ENCODE measurements around the gene GMDS.

The GMDS gene

DNA sequence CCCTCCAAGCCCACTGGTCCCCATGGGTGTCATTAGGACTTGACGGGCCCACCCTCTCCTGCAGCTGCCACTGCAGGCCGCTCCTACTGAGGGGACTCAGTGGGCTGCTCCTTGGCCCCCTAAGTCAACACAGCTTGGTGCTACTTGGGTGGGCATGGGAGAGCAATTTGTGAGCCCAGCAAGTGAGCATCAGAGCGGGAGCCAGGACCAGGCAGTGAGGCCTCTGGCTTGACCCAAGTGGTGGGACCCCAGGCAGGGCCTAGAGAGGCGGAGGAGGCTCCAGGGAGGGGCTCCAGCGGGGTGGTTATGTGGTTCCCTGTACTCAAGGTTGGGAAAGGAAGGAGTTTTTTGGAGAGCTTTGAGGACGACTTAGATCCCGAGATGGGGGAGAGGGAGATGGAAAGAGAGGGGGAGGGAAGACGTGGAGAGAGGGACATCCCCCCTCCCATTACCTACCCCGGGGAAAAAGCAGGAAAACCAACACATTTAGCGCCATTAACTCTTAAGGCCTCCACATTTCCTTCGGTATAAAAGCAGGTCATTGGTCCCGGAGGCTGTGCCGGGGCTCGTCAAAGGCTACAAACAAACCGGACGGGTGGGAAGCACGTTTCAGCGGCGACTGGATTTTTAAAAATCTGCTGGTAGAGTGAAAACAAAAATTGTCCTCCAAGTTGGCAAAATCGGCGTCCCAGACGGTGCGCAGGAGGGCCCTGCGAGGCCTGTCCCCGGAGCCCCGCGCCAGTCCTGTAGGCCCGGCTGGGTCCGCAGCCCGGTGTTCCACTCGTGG, 626.9 kb downstream of the GMDS start:
- no peak for DNase-seq

DNA sequence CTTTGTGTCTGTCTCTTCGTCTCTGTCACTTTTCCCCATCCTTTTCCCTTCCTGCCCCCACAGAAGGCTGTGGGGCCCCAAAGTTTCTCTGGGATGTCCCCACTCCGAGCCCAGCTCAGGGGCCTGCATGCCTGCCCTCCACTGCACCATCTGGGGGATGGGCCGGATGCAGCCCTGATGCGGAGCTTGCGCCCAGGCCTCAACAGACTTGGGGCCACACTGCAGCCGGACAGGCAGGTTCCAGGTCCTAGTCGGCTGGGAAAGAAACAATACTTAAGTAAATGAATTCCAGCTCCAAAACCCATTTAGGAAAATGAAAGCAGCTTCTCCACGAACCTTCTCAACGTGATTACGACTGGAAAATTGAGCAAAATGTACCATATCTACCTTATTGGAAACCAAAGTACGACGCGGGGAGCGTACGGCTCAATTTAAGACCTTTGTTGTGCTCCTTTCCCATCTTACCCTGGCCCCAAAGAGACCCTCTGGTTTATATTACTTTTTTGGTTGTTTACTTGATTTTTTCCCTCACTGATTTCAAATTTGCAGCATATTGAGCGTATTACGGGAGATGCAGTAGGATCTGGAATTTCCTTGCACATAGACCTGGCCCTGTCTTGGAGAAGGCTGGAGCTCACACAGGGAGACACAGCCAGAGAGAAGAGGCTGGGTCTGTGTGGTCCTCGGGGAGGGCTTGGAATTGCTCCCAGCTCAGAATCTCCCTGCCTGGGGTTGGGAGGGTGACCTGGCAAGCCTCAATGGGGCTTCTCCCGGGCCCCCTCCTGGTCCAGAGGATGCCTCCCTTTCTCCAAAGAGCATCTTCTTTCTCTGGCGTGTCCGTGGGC, 627.7 kb downstream of the GMDS start:
- no peak for DNase-seq

DNA sequence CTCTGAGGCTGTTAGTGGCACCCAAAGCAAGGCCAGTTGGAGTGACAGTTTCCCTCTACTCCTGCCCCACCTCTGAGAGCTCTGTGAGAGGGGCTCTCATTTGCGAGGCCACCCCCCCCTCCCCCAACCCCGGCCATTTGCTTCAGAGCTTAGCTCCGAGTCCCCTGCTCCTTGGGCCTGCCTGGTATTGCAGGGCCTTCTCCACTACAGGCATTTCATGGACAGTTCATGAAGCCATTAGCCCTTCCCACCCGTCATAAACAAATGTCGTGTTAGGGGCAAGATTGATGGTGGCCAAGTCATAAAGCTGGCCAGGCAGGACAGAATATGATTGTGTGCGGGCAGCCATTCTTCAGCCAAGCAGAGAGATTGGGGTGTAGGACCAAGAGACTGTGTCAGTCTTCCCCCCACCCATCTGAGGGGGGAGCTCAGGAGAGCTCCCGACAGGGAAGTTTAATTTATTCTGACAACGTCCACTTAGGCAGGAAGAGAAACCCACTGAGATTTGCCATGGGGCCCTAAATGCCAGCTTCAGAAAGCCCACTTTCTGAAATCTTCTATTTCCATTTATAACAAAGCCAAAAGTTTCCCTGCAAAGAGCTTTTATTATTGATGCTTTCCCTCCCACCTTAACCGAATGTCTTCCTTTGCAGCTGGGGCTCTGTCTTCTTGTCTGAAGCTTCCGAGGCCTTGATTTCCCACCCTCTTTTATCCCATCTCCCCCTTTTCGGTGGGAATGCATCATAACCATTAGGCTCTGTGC, 628.5 kb downstream of the GMDS start:
- DNase-seq: no peak

DNA sequence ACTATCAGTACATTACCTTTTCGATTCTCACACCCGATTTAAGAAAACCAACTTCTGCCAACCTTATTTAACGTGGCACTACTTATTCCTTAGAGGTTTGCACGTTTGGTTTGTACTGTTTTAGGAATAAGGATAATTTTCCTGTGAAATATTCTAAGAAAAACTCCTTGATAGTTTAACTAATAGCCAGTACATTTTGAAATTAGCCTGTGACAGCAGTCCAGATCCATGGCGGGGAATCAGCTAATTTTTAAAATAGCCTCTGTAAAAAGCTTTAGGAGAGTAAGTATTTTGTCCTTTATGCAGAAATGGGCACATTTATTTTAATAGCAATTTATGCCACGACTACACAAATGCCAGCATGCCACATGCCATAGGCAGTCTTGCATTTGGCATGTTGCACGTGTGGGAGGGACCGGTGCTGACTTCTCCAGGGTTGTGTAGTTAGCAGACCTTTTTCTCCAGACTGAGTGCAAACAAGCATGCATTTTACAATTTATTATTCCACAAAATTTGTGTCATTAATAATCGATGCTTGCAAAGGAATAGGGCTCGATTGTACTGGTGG, 629.5 kb downstream of the GMDS start:
- no peak for DNase-seq

DNA sequence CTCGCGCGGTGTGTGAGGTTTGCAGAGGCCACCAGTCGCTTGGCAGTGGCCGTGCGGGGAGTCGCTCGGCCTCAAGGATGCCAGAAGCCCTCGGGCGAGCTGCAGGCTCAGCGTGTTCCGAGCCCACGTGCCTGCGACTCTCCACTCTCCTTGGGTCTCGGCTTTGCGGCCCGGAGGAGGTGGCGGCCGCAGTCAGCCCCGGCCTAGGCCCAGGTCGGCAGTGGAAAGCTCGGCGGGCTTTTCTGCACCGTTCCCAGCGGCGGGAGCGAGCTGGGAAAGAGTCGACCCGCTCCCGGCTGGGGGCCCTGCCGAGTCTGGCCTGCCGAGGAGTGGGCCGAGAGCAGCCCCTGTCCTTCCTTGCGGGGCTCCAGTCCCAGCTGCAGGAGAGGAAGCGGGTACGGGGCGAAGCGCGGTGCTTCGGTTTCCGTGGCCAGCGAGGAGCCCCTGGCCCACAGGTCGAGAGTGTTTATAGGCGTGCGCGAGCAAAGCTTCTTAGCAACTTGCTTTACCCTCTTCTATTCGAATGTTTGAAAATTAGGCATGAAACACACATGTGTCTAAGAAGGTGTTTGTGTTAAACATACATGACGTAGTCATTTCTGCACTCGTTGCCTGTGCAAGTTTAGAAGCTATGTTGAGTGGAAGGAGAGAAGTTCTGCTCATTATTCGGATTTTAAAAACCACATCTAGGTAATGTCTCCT, 630.1 kb downstream of the GMDS start:
- DNase-seq: no peak

DNA sequence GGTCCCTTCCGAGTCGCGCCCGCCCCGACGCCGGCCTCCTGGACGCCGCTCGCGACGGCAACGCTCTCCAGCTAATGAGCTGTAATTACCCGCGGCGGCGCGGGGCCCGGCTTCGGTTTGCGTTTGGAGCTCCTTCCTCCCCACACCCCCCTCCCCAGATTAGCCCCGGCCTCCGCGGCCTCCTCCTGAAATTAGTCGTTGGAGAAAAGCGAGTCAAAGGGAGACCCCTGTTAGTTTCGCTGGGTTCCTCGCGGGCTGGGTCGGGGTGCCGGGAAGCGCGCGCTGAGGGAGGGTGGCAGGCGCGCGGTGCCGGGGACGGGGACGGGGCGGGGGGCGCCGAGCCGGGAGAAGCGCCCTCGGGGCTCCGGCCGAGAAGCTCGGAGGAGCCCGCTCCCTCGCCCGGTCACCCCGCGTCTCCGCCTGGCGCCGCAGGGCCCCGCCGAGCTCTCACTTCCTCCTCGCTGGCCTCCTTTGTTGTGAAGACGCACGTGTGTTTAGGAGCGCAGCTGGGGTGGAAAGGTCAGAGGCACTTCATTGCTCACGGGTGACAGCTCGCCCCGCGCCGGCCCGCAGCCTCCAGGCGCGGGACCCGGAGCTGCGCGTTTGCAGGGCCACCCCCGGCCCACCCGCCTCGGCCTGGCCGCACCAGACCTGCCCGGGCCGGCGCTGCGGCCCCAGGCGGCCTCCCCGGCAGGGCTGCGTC, 630.8 kb downstream of the GMDS start:
- no peak for DNase-seq

DNA sequence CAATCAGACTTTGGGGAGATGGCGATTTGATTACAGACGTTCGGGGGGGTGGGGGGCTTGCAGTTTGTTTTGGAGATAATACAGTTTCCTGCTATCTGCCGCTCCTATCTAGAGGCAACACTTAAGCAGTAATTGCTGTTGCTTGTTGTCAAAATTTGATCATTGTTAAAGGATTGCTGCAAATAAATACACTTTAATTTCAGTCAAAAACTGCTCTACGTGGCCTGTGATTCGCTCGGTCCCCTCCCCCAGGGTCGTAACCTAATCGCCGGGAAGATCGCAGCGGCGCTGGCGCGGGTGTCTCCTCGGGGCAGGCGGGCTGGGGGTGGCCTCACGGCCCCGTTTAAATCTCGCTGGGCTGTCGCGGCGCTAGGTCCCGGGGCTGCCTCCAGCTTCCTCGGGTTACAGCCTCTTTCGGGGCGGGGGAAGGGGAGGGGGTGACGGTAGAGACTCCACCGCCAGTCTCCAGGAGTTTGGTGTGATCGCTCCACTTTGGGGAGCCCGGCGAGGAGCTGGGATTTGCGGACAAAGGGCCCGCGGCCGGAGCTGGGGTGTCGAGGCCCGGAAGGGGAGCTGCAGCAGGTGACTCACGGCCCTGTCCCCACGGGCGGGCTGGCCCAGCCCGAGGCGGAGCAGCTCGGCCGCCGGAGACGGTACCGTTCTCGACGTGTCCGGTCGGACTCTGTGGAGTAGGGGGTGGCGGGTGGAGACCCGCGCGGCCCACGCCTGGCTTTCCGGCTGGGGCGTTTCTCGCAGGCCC, 631.5 kb downstream of the GMDS start:
- peak; percentile 42 for DNase-seq

DNA sequence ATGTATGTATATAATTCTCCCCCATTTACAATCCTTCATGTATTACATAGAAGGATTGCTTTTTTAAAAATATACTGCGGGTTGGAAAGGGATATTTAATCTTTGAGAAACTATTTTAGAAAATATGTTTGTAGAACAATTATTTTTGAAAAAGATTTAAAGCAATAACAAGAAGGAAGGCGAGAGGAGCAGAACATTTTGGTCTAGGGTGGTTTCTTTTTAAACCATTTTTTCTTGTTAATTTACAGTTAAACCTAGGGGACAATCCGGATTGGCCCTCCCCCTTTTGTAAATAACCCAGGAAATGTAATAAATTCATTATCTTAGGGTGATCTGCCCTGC, 632.1 kb downstream of the GMDS start:
- no peak for DNase-seq

DNA sequence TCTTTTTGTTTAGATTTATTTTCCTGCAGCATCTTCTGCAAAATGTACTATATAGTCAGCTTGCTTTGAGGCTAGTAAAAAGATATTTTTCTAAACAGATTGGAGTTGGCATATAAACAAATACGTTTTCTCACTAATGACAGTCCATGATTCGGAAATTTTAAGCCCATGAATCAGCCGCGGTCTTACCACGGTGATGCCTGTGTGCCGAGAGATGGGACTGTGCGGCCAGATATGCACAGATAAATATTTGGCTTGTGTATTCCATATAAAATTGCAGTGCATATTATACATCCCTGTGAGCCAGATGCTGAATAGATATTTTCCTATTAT, 632.5 kb downstream of the GMDS start:
- peak; percentile 21 for DNase-seq

DNA sequence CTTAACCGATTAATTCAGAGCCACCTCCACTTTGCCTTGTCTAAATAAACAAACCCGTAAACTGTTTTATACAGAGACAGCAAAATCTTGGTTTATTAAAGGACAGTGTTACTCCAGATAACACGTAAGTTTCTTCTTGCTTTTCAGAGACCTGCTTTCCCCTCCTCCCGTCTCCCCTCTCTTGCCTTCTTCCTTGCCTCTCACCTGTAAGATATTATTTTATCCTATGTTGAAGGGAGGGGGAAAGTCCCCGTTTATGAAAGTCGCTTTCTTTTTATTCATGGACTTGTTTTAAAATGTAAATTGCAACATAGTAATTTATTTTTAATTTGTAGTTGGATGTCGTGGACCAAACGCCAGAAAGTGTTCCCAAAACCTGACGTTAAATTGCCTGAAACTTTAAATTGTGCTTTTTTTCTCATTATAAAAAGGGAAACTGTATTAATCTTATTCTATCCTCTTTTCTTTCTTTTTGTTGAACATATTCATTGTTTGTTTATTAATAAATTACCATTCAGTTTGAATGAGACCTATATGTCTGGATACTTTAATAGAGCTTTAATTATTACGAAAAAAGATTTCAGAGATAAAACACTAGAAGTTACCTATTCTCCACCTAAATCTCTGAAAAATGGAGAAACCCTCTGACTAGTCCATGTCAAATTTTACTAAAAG, 633.0 kb downstream of the GMDS start:
- DNase-seq: peak; percentile 21

DNA sequence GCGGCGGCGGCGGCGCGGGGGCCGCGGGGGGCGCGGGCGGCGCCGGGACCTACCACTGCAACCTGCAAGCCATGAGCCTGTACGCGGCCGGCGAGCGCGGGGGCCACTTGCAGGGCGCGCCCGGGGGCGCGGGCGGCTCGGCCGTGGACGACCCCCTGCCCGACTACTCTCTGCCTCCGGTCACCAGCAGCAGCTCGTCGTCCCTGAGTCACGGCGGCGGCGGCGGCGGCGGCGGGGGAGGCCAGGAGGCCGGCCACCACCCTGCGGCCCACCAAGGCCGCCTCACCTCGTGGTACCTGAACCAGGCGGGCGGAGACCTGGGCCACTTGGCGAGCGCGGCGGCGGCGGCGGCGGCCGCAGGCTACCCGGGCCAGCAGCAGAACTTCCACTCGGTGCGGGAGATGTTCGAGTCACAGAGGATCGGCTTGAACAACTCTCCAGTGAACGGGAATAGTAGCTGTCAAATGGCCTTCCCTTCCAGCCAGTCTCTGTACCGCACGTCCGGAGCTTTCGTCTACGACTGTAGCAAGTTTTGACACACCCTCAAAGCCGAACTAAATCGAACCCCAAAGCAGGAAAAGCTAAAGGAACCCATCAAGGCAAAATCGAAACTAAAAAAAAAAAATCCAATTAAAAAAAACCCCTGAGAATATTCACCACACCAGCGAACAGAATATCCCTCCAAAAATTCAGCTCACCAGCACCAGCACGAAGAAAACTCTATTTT, 633.7 kb downstream of the GMDS start:
- DNase-seq: peak; percentile 62

DNA sequence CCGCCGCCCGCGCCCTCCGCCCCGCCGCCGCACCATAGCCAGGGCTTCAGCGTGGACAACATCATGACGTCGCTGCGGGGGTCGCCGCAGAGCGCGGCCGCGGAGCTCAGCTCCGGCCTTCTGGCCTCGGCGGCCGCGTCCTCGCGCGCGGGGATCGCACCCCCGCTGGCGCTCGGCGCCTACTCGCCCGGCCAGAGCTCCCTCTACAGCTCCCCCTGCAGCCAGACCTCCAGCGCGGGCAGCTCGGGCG, 634.2 kb downstream of the GMDS start:
- peak; percentile 61 for DNase-seq

DNA sequence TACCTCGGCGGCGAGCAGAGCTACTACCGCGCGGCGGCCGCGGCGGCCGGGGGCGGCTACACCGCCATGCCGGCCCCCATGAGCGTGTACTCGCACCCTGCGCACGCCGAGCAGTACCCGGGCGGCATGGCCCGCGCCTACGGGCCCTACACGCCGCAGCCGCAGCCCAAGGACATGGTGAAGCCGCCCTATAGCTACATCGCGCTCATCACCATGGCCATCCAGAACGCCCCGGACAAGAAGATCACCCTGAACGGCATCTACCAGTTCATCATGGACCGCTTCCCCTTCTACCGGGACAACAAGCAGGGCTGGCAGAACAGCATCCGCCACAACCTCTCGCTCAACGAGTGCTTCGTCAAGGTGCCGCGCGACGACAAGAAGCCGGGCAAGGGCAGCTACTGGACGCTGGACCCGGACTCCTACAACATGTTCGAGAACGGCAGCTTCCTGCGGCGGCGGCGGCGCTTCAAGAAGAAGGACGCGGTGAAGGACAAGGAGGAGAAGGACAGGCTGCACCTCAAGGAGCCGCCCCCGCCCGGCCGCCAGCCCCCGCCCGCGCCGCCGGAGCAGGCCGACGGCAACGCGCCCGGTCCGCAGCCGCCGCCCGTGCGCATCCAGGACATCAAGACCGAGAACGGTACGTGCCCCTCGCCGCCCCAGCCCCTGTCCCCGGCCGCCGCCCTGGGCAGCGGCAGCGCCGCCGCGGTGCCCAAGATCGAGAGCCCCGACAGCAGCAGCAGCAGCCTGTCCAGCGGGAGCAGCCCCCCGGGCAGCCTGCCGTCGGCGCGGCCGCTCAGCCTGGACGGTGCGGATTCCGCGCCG, 634.7 kb downstream of the GMDS start:
- DNase-seq: peak; percentile 51

DNA sequence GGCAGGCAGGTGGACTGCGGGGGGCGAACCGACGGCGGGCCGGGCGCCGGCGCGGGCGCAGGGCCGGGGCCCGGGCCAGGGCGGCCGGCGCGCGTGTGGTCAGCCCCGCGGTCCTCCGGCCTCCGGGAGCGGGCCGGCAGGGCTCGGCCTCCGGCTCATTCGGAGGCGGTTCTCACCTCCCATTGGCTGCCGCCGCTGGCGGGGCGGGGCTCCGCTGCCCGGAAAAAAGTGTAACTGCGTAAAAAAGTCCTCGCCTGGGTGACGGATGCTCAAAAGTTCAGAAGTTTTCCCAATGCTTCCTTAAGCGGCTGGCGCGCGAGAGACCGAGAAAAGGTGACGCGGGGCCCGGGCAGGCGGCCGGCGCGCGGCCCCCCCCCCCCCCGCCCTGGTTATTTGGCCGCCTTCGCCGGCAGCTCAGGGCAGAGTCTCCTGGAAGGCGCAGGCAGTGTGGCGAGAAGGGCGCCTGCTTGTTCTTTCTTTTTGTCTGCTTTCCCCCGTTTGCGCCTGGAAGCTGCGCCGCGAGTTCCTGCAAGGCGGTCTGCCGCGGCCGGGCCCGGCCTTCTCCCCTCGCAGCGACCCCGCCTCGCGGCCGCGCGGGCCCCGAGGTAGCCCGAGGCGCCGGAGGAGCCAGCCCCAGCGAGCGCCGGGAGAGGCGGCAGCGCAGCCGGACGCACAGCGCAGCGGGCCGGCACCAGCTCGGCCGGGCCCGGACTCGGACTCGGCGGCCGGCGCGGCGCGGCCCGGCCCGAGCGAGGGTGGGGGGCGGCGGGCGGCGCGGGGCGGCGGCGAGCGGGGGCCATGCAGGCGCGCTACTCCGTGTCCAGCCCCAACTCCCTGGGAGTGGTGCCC, 635.5 kb downstream of the GMDS start, which contains the start of gene FOXC1:
Gene FOXC1, plus strand, starts transcription at position 268 of the 849 bp plus-strand sequence. Its CDS starts 531 bp downstream, at position 799.
- DNase-seq: peak; percentile 61

DNA sequence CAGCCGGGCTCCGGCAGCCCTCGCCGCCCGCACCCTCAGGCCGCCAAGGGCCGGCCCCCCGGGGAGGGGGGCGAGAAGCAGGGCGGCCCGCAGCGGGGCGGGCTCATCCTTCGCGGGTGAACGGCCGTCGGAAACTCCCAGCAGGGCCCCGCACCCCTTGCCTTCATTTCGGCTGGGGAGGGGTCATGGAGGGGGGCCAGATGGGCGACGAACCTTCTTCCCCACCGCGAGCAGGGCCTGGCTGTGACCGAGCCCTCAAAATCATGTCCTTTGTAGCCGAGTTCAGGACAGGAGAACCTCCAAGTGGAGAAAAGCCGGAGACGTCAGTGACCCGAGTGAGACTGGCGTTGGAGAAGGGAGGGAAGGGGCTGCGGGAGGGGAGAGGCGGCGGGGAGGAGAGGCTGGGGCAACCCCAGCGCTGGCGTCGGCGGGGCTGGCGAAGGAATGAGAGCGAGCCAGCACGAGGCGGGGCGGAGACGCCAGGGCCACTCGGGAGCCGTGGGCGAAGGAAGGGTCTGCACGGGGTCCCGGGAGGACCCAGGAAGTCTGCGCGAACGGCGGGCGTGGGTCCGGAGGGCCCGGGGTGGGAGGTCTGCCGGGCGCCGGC, 636.3 kb downstream of the GMDS start:
- peak; percentile 49 for DNase-seq

DNA sequence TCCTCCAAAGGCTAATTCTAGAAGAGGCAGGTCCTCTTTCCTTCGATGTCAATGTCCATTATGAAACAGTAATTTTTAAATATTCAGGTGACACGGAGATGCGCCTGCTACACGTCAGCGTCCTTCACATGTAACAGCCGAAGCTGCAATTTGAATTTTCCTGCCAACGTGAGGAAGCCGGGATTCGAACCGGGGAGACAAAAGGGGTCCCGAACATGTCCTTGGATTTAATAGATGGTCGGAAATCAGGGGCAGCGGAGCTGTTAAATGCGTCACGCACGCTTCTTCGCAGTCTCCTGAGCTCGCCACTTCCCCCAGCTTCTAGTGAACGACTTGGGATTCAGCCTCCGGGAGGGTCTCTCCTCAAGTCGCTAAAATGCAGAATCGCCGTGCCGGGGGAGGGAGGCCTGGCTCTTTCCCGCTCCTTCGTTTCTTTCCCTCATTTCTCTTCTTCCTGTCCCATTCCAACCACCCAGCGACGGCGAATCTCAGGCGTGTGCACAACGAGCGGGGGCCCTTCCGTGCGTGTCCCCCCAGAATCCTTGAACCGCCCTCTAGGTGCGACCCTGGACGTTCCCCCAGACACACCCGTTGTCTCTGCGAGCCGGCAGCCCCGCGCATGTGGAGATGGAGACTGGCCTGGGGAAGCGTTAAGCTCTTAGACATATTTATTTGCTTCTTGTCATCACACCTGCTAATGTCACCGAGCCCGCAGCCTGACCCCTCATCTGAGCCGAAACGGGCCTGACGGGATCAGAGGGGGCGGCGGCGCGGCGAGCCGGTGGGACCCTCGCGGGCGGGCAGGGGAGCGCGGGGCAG, 637.0 kb downstream of the GMDS start:
- peak; percentile 50 for DNase-seq

Data from NCI-H82 (cell line).